ENCODE results near the gene FAM131B. TPM values are rescaled to one million over a fixed set of nuclear protein-coding genes. Genes with fewer than 3 reads are reported as not detected.

FAM131B gene
- total RNA-seq, 1 donor = 3.2 TPM

DNA sequence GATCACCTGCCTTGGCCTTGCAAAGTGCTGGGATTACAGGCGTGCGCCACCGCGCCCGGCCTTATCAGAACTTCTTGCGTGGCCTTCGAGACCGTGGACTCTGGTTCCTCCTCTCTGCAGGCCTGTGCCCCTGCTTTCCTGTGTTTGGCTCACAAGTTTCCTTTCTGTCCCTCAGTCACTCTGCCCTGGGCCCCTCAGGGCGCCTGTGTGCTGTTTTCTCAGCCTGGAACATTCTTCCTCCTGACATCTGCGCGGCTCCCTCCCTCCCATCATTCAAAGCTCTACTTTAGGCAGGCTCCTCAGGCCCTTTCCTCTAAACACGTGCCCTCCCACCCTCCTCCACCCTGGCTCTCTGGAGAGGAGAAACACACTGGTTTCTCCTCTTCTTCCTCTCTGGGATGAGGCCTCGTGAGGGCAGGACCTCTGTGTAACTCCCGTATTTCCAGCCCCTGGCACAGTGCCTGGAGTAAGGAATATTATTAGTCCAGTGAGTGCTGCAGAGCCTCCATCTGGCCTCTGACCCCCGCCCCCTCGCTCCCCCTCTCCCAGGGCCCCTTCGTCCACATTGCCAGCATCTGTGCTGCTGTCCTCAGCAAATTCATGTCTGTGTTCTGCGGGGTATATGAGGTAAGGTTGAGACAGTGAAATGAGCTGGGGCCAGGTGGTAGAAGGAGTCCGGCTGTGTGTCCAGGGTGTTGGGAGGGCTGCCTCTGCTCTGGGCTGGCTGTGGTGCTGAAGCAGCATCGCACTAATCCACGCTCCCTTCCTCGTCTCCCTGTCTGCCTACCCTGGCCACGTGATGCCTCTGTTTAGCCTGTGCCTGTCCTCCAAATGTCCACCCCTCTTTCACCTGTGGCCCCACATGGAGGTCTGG is 39.5 kb downstream of the FAM131B start:
- DNase-seq (ENCODE audit: low read depth) = no peak
- H3K4me3 ChIP-seq (ENCODE audit: low read depth, low read length) = no peak overlapping the region
- TF ChIP-seq, protein P1, sequence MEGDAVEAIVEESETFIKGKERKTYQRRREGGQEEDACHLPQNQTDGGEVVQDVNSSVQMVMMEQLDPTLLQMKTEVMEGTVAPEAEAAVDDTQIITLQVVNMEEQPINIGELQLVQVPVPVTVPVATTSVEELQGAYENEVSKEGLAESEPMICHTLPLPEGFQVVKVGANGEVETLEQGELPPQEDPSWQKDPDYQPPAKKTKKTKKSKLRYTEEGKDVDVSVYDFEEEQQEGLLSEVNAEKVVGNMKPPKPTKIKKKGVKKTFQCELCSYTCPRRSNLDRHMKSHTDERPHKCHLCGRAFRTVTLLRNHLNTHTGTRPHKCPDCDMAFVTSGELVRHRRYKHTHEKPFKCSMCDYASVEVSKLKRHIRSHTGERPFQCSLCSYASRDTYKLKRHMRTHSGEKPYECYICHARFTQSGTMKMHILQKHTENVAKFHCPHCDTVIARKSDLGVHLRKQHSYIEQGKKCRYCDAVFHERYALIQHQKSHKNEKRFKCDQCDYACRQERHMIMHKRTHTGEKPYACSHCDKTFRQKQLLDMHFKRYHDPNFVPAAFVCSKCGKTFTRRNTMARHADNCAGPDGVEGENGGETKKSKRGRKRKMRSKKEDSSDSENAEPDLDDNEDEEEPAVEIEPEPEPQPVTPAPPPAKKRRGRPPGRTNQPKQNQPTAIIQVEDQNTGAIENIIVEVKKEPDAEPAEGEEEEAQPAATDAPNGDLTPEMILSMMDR (IDR thresholded peaks at IDR 0.05; ENCODE audit: insufficient read depth, low read length) = no peak

GRCh38 chr7:143321734-143322133 is 40.8 kb downstream of the FAM131B start:
- DNase-seq (ENCODE audit: low read depth) = no peak
- TF ChIP-seq, protein P1 (IDR thresholded peaks at IDR 0.05; ENCODE audit: insufficient read depth, low read length) = no peak
- no peak overlapping the region for H3K4me3 ChIP-seq (ENCODE audit: low read depth, low read length)

DNA sequence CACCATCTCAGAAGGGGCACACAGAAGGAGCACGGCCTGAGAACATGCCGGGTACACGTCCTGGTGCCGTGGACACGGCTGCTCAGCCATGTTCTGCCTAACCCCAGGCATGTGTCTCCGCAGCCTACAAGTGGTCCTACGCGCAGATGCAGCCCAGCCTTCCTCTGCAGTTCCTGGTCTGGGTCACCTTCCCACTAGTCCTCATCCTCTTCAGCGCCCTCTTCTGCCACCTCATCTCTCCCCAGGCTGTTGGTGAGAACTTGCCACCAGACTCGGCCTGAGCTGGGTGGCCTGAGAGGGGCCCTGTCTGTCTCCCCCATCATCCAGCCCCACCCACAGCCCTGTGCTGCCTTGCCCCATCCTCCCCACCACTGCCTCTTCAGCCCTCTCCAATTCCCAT is 41.3 kb downstream of the FAM131B start:
- no peak for DNase-seq (ENCODE audit: low read depth)
- no peak overlapping the region for H3K4me3 ChIP-seq (ENCODE audit: low read depth, low read length)
- TF ChIP-seq, protein P1 (IDR thresholded peaks at IDR 0.05; ENCODE audit: insufficient read depth, low read length) = no peak

DNA sequence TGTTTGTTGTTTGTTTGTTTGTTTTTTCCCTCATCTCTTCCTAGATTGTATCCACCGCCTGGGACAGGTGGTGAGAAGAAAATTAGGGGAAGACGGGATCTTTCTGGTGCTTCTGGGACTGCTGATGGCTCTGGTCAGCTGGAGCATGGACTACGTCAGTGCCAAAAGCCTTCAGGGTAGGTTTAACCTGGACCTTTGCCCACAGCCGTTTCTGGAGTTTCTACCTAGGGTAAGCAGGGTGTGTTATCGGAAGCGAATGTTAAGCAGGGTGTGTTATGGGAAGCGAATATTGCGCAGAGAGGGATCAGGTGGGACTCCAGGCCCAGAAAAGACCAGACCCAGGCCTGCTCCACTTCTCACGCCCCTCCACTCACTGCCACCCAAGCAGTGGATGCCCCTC is 41.9 kb downstream of the FAM131B start:
- no peak overlapping the region for H3K4me3 ChIP-seq (ENCODE audit: low read depth, low read length)
- TF ChIP-seq, protein P1 (IDR thresholded peaks at IDR 0.05; ENCODE audit: insufficient read depth, low read length) = no peak
- DNase-seq (ENCODE audit: low read depth) = no peak

GRCh38 chr7:143318661-143319060 is 43.9 kb downstream of the FAM131B start:
- no peak overlapping the region for H3K4me3 ChIP-seq (ENCODE audit: low read depth, low read length)
- DNase-seq (ENCODE audit: low read depth) = peak; percentile 65
- TF ChIP-seq, protein P1 (IDR thresholded peaks at IDR 0.05; ENCODE audit: insufficient read depth, low read length) = no peak

DNA sequence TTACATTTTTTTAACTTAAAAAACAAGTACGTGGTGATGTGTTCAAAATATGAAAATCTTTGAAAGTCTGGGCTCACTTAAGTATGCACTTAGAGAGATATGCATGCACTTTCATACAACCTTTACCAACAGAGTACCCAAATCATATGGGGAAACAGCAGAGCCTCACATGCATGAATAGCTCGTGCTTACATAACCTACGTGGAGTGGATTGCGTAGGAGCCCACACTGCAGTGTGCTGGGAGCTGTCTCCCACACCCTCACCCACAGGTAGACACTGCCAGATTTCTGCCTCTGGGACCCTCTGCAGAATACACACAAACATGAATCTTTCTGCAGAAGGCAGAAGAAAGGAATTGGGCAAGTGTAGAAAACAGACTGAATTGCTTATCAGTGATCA is 46.0 kb downstream of the FAM131B start:
- TF ChIP-seq, protein P1 (IDR thresholded peaks at IDR 0.05; ENCODE audit: insufficient read depth, low read length) = no peak
- DNase-seq (ENCODE audit: low read depth) = no peak
- no peak overlapping the region for H3K4me3 ChIP-seq (ENCODE audit: low read depth, low read length)
